ENCODE results near the gene RAD9A.

Gene RAD9A

GRCh38 chr11:67437809-67438157, 46.0 kb downstream of the RAD9A start:
- no peaks in the 10 kb centered on the region for H3K9me3 Mint-ChIP-seq
- H3K4me3 Mint-ChIP-seq: peak overlapping the region; percentile 91
- H3K4me1 Mint-ChIP-seq (ENCODE audit: low read depth): peaks cover 74% of the 10 kb centered on the region
- H3K27me3 Mint-ChIP-seq: no peaks in the 10 kb centered on the region
- H3K27ac Mint-ChIP-seq: peak overlapping the region; percentile 95
- peaks cover 21% of the 10 kb centered on the region for H3K36me3 Mint-ChIP-seq (ENCODE audit: low read depth)

- Mint-ChIP-seq H3K9me3 (no peaks in the 10 kb centered on the region), H3K4me3 (peak overlapping the region; percentile 91), H3K36me3 (ENCODE audit: low read depth) (peaks cover 21% of the 10 kb centered on the region), H3K27ac (peak overlapping the region; percentile 95), H3K4me1 (ENCODE audit: low read depth) (peaks cover 70% of the 10 kb centered on the region), H3K27me3 (no peaks in the 10 kb centered on the region)
Observed at GRCh38 chr11:67438158-67438902, 46.5 kb downstream of the RAD9A start.

GRCh38 chr11:67439321-67440228, 47.8 kb downstream of the RAD9A start:
- H3K4me1 Mint-ChIP-seq (ENCODE audit: low read depth): peaks cover 68% of the 10 kb centered on the region
- peaks cover 21% of the 10 kb centered on the region for H3K36me3 Mint-ChIP-seq (ENCODE audit: low read depth)
- peak overlapping the region; percentile 91 for H3K4me3 Mint-ChIP-seq
- peak overlapping the region; percentile 94 for H3K27ac Mint-ChIP-seq
- H3K9me3 Mint-ChIP-seq: no peaks in the 10 kb centered on the region
- no peaks in the 10 kb centered on the region for H3K27me3 Mint-ChIP-seq

- Mint-ChIP-seq H3K27me3 (no peaks in the 10 kb centered on the region), H3K27ac (peak overlapping the region; percentile 94), H3K36me3 (ENCODE audit: low read depth) (peaks cover 17% of the 10 kb centered on the region), H3K4me1 (ENCODE audit: low read depth) (peaks cover 71% of the 10 kb centered on the region), H3K4me3 (peak overlapping the region; percentile 91), H3K9me3 (no peaks in the 10 kb centered on the region)
Observed at GRCh38 chr11:67440229-67441097, 48.7 kb downstream of the RAD9A start.

GRCh38 chr11:67441098-67441563, 49.3 kb downstream of the RAD9A start:
- peaks cover 12% of the 10 kb centered on the region for H3K36me3 Mint-ChIP-seq (ENCODE audit: low read depth)
- H3K4me3 Mint-ChIP-seq: no peak overlapping the region
- peaks cover 72% of the 10 kb centered on the region for H3K4me1 Mint-ChIP-seq (ENCODE audit: low read depth)
- H3K9me3 Mint-ChIP-seq: no peaks in the 10 kb centered on the region
- H3K27me3 Mint-ChIP-seq: no peaks in the 10 kb centered on the region
- H3K27ac Mint-ChIP-seq: peak overlapping the region; percentile 54

GRCh38 chr11:67441731-67442351, 50.1 kb downstream of the RAD9A start:
- Mint-ChIP-seq H3K36me3 (ENCODE audit: low read depth) (peaks cover 6% of the 10 kb centered on the region), H3K27me3 (no peaks in the 10 kb centered on the region), H3K4me1 (ENCODE audit: low read depth) (peaks cover 71% of the 10 kb centered on the region), H3K27ac (no peak overlapping the region), H3K9me3 (no peaks in the 10 kb centered on the region), H3K4me3 (peak overlapping the region; percentile 60)

GRCh38 chr11:67442504-67443404, 51.0 kb downstream of the RAD9A start:
- Mint-ChIP-seq H3K9me3 (no peaks in the 10 kb centered on the region), H3K4me1 (ENCODE audit: low read depth) (peaks cover 77% of the 10 kb centered on the region), H3K27ac (peak overlapping the region; percentile 89), H3K27me3 (no peaks in the 10 kb centered on the region), H3K36me3 (ENCODE audit: low read depth) (peaks cover 3% of the 10 kb centered on the region), H3K4me3 (peak overlapping the region; percentile 60)

- H3K27me3 Mint-ChIP-seq: no peaks in the 10 kb centered on the region
- H3K9me3 Mint-ChIP-seq: no peaks in the 10 kb centered on the region
- no peaks in the 10 kb centered on the region for H3K36me3 Mint-ChIP-seq (ENCODE audit: low read depth)
- peaks cover 77% of the 10 kb centered on the region for H3K4me1 Mint-ChIP-seq (ENCODE audit: low read depth)
- no peak overlapping the region for H3K4me3 Mint-ChIP-seq
- H3K27ac Mint-ChIP-seq: peak overlapping the region; percentile 0
Observed at GRCh38 chr11:67445515-67445914, 53.7 kb downstream of the RAD9A start.

Measured in stimulated activated naive CD8-positive, alpha-beta T cell treated with anti-CD3 and anti-CD28 coated beads, Interleukin-15, Interleukin-2, amounts not matched to agents 100 ng/mL and 50 ng/mL, for 24 hours (primary cell).